ENCODE results near the gene NDUFAF4.

The NDUFAF4 gene

GRCh38 chr6:96878143-96878542 lies 19.5 kb downstream of the NDUFAF4 start:
- H3K27ac ChIP-seq (ENCODE audit: low read depth, low read length) = no peak overlapping the region
- H3K4me2 ChIP-seq (ENCODE audit: low read length) = no peak overlapping the region
- H3K18ac ChIP-seq (ENCODE audit: low read length) = no peak overlapping the region
- H3K79me2 ChIP-seq (ENCODE audit: control insufficient read depth, insufficient read depth, low read length, poor library complexity) = no peaks in the 10 kb centered on the region
- H3K4ac ChIP-seq (ENCODE audit: low read depth, low read length) = no peak overlapping the region
- H2BK5ac ChIP-seq (ENCODE audit: low read depth, low read length, poor library complexity) = no peak overlapping the region
- no peak overlapping the region for H3K23ac ChIP-seq (ENCODE audit: low read length)
- no peak overlapping the region for H4K8ac ChIP-seq (ENCODE audit: low read depth, low read length)
- H3K4me3 ChIP-seq (ENCODE audit: low read depth, low read length) = no peak overlapping the region
- H3K14ac ChIP-seq (ENCODE audit: low read length) = no peak overlapping the region
- H3K4me1 ChIP-seq (ENCODE audit: control insufficient read depth in 1 of 2, insufficient read depth in 2 of 2, low read length in 2 of 2) = no peaks in the 10 kb centered on the region
- no peak overlapping the region for H3K9ac ChIP-seq (ENCODE audit: low read length)
- no peak overlapping the region for H2BK120ac ChIP-seq (ENCODE audit: insufficient read depth, low read length, poor library complexity)
- H3K27me3 ChIP-seq (ENCODE audit: insufficient read depth, low read length) = no peaks in the 10 kb centered on the region
- H4K91ac ChIP-seq (ENCODE audit: low read depth, low read length) = no peak overlapping the region
- H2AFZ ChIP-seq (ENCODE audit: insufficient read depth, low read length, poor library complexity) = no peak overlapping the region
- H2AK5ac ChIP-seq (ENCODE audit: low read length) = no peak overlapping the region
- no peaks in the 10 kb centered on the region for H3K9me3 ChIP-seq (ENCODE audit: insufficient read depth, low read depth, low read length)
- no peaks in the 10 kb centered on the region for H3K79me1 ChIP-seq (ENCODE audit: low read length)
- H4K12ac ChIP-seq (ENCODE audit: low read depth, low read length) = no peak overlapping the region
- DNase-seq = no peak
- H2BK12ac ChIP-seq (ENCODE audit: low read length) = no peak overlapping the region
- no peaks in the 10 kb centered on the region for H3K36me3 ChIP-seq (ENCODE audit: control insufficient read depth in 1 of 2, insufficient read depth in 2 of 2, low read length in 2 of 2)

GRCh38 chr6:96876886-96877545 lies 20.7 kb downstream of the NDUFAF4 start:
- Histone ChIP-seq H3K23ac (ENCODE audit: low read length) (no peak overlapping the region), H2AFZ (ENCODE audit: insufficient read depth, low read length, poor library complexity) (no peak overlapping the region), H2BK120ac (ENCODE audit: insufficient read depth, low read length, poor library complexity) (no peak overlapping the region), H3K9ac (ENCODE audit: low read length) (no peak overlapping the region), H3K4ac (ENCODE audit: low read depth, low read length) (no peak overlapping the region), H3K27ac (ENCODE audit: low read depth, low read length) (no peak overlapping the region), H3K18ac (ENCODE audit: low read length) (no peak overlapping the region), H3K79me2 (ENCODE audit: control insufficient read depth, insufficient read depth, low read length, poor library complexity) (no peaks in the 10 kb centered on the region), H3K4me1 (ENCODE audit: control insufficient read depth in 1 of 2, insufficient read depth in 2 of 2, low read length in 2 of 2) (no peaks in the 10 kb centered on the region), H4K12ac (ENCODE audit: low read depth, low read length) (no peak overlapping the region), H2AK5ac (ENCODE audit: low read length) (no peak overlapping the region), H2BK12ac (ENCODE audit: low read length) (no peak overlapping the region), H3K4me2 (ENCODE audit: low read length) (no peak overlapping the region), H3K14ac (ENCODE audit: low read length) (no peak overlapping the region), H3K27me3 (ENCODE audit: insufficient read depth, low read length) (no peaks in the 10 kb centered on the region), H4K91ac (ENCODE audit: low read depth, low read length) (no peak overlapping the region), H3K36me3 (ENCODE audit: control insufficient read depth in 1 of 2, insufficient read depth in 2 of 2, low read length in 2 of 2) (no peaks in the 10 kb centered on the region), H3K79me1 (ENCODE audit: low read length) (no peaks in the 10 kb centered on the region), H2BK5ac (ENCODE audit: low read depth, low read length, poor library complexity) (no peak overlapping the region), H3K9me3 (ENCODE audit: insufficient read depth, low read depth, low read length) (no peaks in the 10 kb centered on the region), H3K4me3 (ENCODE audit: low read depth, low read length) (no peak overlapping the region), H4K8ac (ENCODE audit: low read depth, low read length) (no peak overlapping the region)
- no peak for DNase-seq
- no CpG with 5 or more reads among the region's 9 CpGs for WGBS (ENCODE audit: extremely low coverage, insufficient coverage, insufficient read length)

- DNase-seq = no peak
- H3K4me1 ChIP-seq (ENCODE audit: control insufficient read depth in 1 of 2, insufficient read depth in 2 of 2, low read length in 2 of 2) = no peaks in the 10 kb centered on the region
- no CpG with 5 or more reads among the region's 1 CpG for WGBS (ENCODE audit: extremely low coverage, insufficient coverage, insufficient read length)
- no peak overlapping the region for H2BK5ac ChIP-seq (ENCODE audit: low read depth, low read length, poor library complexity)
- no peaks in the 10 kb centered on the region for H3K79me1 ChIP-seq (ENCODE audit: low read length)
- no peak overlapping the region for H3K4me2 ChIP-seq (ENCODE audit: low read length)
- H3K4me3 ChIP-seq (ENCODE audit: low read depth, low read length) = no peak overlapping the region
- no peak overlapping the region for H4K8ac ChIP-seq (ENCODE audit: low read depth, low read length)
- no peak overlapping the region for H2BK120ac ChIP-seq (ENCODE audit: insufficient read depth, low read length, poor library complexity)
- H3K27me3 ChIP-seq (ENCODE audit: insufficient read depth, low read length) = no peaks in the 10 kb centered on the region
- H4K91ac ChIP-seq (ENCODE audit: low read depth, low read length) = no peak overlapping the region
- no peak overlapping the region for H3K9ac ChIP-seq (ENCODE audit: low read length)
- no peak overlapping the region for H3K18ac ChIP-seq (ENCODE audit: low read length)
- H3K4ac ChIP-seq (ENCODE audit: low read depth, low read length) = no peak overlapping the region
- H3K36me3 ChIP-seq (ENCODE audit: control insufficient read depth in 1 of 2, insufficient read depth in 2 of 2, low read length in 2 of 2) = no peaks in the 10 kb centered on the region
- no peak overlapping the region for H3K23ac ChIP-seq (ENCODE audit: low read length)
- no peak overlapping the region for H2BK12ac ChIP-seq (ENCODE audit: low read length)
- no peak overlapping the region for H2AFZ ChIP-seq (ENCODE audit: insufficient read depth, low read length, poor library complexity)
- no peak overlapping the region for H4K12ac ChIP-seq (ENCODE audit: low read depth, low read length)
- no peaks in the 10 kb centered on the region for H3K79me2 ChIP-seq (ENCODE audit: control insufficient read depth, insufficient read depth, low read length, poor library complexity)
- H3K9me3 ChIP-seq (ENCODE audit: insufficient read depth, low read depth, low read length) = no peaks in the 10 kb centered on the region
- no peak overlapping the region for H3K14ac ChIP-seq (ENCODE audit: low read length)
- H3K27ac ChIP-seq (ENCODE audit: low read depth, low read length) = no peak overlapping the region
- no peak overlapping the region for H2AK5ac ChIP-seq (ENCODE audit: low read length)
Measured at GRCh38 chr6:96872976-96873375, 24.7 kb downstream of the NDUFAF4 start.

GRCh38 chr6:96865055-96865405 lies 32.7 kb downstream of the NDUFAF4 start:
- no peak overlapping the region for H3K14ac ChIP-seq (ENCODE audit: low read length)
- H4K8ac ChIP-seq (ENCODE audit: low read depth, low read length) = no peak overlapping the region
- no peak overlapping the region for H3K27ac ChIP-seq (ENCODE audit: low read depth, low read length)
- no peak overlapping the region for H2AK5ac ChIP-seq (ENCODE audit: low read length)
- H3K4ac ChIP-seq (ENCODE audit: low read depth, low read length) = no peak overlapping the region
- H3K4me3 ChIP-seq (ENCODE audit: low read depth, low read length) = no peak overlapping the region
- no peak overlapping the region for H2BK5ac ChIP-seq (ENCODE audit: low read depth, low read length, poor library complexity)
- H3K79me1 ChIP-seq (ENCODE audit: low read length) = no peaks in the 10 kb centered on the region
- H2AFZ ChIP-seq (ENCODE audit: insufficient read depth, low read length, poor library complexity) = no peak overlapping the region
- H3K27me3 ChIP-seq (ENCODE audit: insufficient read depth, low read length) = no peaks in the 10 kb centered on the region
- no peak overlapping the region for H2BK12ac ChIP-seq (ENCODE audit: low read length)
- no peak overlapping the region for H3K9ac ChIP-seq (ENCODE audit: low read length)
- no peak overlapping the region for H3K4me2 ChIP-seq (ENCODE audit: low read length)
- H3K9me3 ChIP-seq (ENCODE audit: insufficient read depth, low read depth, low read length) = no peaks in the 10 kb centered on the region
- H2BK120ac ChIP-seq (ENCODE audit: insufficient read depth, low read length, poor library complexity) = no peak overlapping the region
- no peak for DNase-seq
- no peaks in the 10 kb centered on the region for H3K36me3 ChIP-seq (ENCODE audit: control insufficient read depth in 1 of 2, insufficient read depth in 2 of 2, low read length in 2 of 2)
- no peak overlapping the region for H3K23ac ChIP-seq (ENCODE audit: low read length)
- no peak overlapping the region for H3K18ac ChIP-seq (ENCODE audit: low read length)
- H4K91ac ChIP-seq (ENCODE audit: low read depth, low read length) = no peak overlapping the region
- no CpG with 5 or more reads among the region's 3 CpGs for WGBS (ENCODE audit: extremely low coverage, insufficient coverage, insufficient read length)
- no peaks in the 10 kb centered on the region for H3K4me1 ChIP-seq (ENCODE audit: control insufficient read depth in 1 of 2, insufficient read depth in 2 of 2, low read length in 2 of 2)
- no peak overlapping the region for H4K12ac ChIP-seq (ENCODE audit: low read depth, low read length)
- no peaks in the 10 kb centered on the region for H3K79me2 ChIP-seq (ENCODE audit: control insufficient read depth, insufficient read depth, low read length, poor library complexity)
